ENCODE measurements around the gene TEX19.
"Not testable (repeated sequence)": the region's sequence is repeated elsewhere in the genome, so short reads cannot be mapped to it uniquely, and the experiment has no call there.

The TEX19 gene

GRCh38 chr17:82345151-82345976 is 13.7 kb upstream of the TEX19 start:
- peaks cover 45% of the 10 kb centered on the region for H3K4me1 ChIP-seq
- no peak for TF ChIP-seq Cebpa-rat (IDR thresholded peaks at IDR 0.05)
- H4K20me1 ChIP-seq, result no peaks in the 10 kb centered on the region
- H3K27me3 ChIP-seq, result no peaks in the 10 kb centered on the region
- H3K36me3 ChIP-seq, result no peaks in the 10 kb centered on the region
- no peak overlapping the region for H3K4me2 ChIP-seq
- no peak overlapping the region for H3K27ac ChIP-seq
- no peak overlapping the region for H3K4me3 ChIP-seq
- H3K9me3 ChIP-seq, result peaks cover 10% of the 10 kb centered on the region
- H3K9ac ChIP-seq, result no peak overlapping the region

GRCh38 chr17:82346342-82347300 is 12.4 kb upstream of the TEX19 start:
- H3K4me2 ChIP-seq, result peak overlapping the region; percentile 68
- no peak overlapping the region for H3K4me3 ChIP-seq
- H3K27ac ChIP-seq, result peak overlapping the region; percentile 44; the same call in 1 of the 2 replicates
- no peaks in the 10 kb centered on the region for H3K36me3 ChIP-seq
- no peak for TF ChIP-seq Cebpa-rat (IDR thresholded peaks at IDR 0.05)
- no peaks in the 10 kb centered on the region for H3K9me3 ChIP-seq
- H4K20me1 ChIP-seq, result no peaks in the 10 kb centered on the region; the same call in 1 of the 2 replicates
- H3K4me1 ChIP-seq, result peaks cover 57% of the 10 kb centered on the region
- no peaks in the 10 kb centered on the region for H3K27me3 ChIP-seq
- H3K9ac ChIP-seq, result peak overlapping the region; percentile 1; the same call in 1 of the 2 replicates

- H3K27ac ChIP-seq, H4K20me1 ChIP-seq, H3K9me3 ChIP-seq, H3K27me3 ChIP-seq, H3K4me3 ChIP-seq, H3K36me3 ChIP-seq, H3K9ac ChIP-seq: not testable (repeated sequence)
- Histone ChIP-seq H3K4me1 (peaks cover 71% of the 10 kb centered on the region), H3K4me2 (peak overlapping the region; percentile 94; the same call in 1 of the 2 replicates)
Observed at GRCh38 chr17:82347994-82348393, 11.1 kb upstream of the TEX19 start.

GRCh38 chr17:82348434-82348833 is 10.6 kb upstream of the TEX19 start:
- Histone ChIP-seq H3K4me1 (peaks cover 75% of the 10 kb centered on the region), H3K27ac (no peak overlapping the region), H3K4me2 (peak overlapping the region; percentile 94; the same call in 1 of the 2 replicates), H3K27me3 (no peaks in the 10 kb centered on the region), H3K9ac (no peak overlapping the region), H3K36me3 (no peaks in the 10 kb centered on the region), H3K9me3 (no peaks in the 10 kb centered on the region), H4K20me1 (no peaks in the 10 kb centered on the region; the same call in 1 of the 2 replicates), H3K4me3 (no peak overlapping the region)
- TF ChIP-seq Cebpa-rat (IDR thresholded peaks at IDR 0.05), result no peak

GRCh38 chr17:82348866-82349265 is 10.2 kb upstream of the TEX19 start:
- no peak overlapping the region for H3K4me3 ChIP-seq
- H3K4me1 ChIP-seq, result peaks cover 80% of the 10 kb centered on the region
- no peak for TF ChIP-seq Cebpa-rat (IDR thresholded peaks at IDR 0.05)
- no peaks in the 10 kb centered on the region; the same call in 1 of the 2 replicates for H4K20me1 ChIP-seq
- H3K9me3 ChIP-seq, result no peaks in the 10 kb centered on the region
- no peaks in the 10 kb centered on the region for H3K36me3 ChIP-seq
- H3K27ac ChIP-seq, result peak overlapping the region; percentile 96; the same call in 1 of the 2 replicates
- H3K4me2 ChIP-seq, result peak overlapping the region; percentile 94
- no peaks in the 10 kb centered on the region for H3K27me3 ChIP-seq
- H3K9ac ChIP-seq, result no peak overlapping the region

GRCh38 chr17:82349287-82349701 is 9.8 kb upstream of the TEX19 start:
- no peak for TF ChIP-seq Cebpa-rat (IDR thresholded peaks at IDR 0.05)
- H4K20me1 ChIP-seq, result no peaks in the 10 kb centered on the region; the same call in 1 of the 2 replicates
- peaks cover 82% of the 10 kb centered on the region for H3K4me1 ChIP-seq
- peak overlapping the region; percentile 96 for H3K27ac ChIP-seq
- H3K36me3 ChIP-seq, result no peaks in the 10 kb centered on the region
- no peaks in the 10 kb centered on the region for H3K9me3 ChIP-seq
- no peak overlapping the region for H3K4me3 ChIP-seq
- H3K27me3 ChIP-seq, result no peaks in the 10 kb centered on the region
- peak overlapping the region; percentile 94 for H3K4me2 ChIP-seq
- H3K9ac ChIP-seq, result peak overlapping the region; percentile 10; the same call in 1 of the 2 replicates

GRCh38 chr17:82350182-82351030 is 8.6 kb upstream of the TEX19 start:
- Histone ChIP-seq H3K36me3 (no peaks in the 10 kb centered on the region), H3K9me3 (no peaks in the 10 kb centered on the region), H4K20me1 (no peaks in the 10 kb centered on the region; the same call in 1 of the 2 replicates), H3K4me2 (peak overlapping the region; percentile 94), H3K4me3 (peak overlapping the region; percentile 30), H3K9ac (peak overlapping the region; percentile 81), H3K27ac (peak overlapping the region; percentile 96), H3K27me3 (no peaks in the 10 kb centered on the region), H3K4me1 (peaks cover 81% of the 10 kb centered on the region)
- TF ChIP-seq Cebpa-rat (IDR thresholded peaks at IDR 0.05), result no peak

- H4K20me1 ChIP-seq, result no peaks in the 10 kb centered on the region; the same call in 1 of the 2 replicates
- peak overlapping the region; percentile 81 for H3K9ac ChIP-seq
- no peaks in the 10 kb centered on the region for H3K36me3 ChIP-seq
- no peak for TF ChIP-seq Cebpa-rat (IDR thresholded peaks at IDR 0.05)
- H3K4me1 ChIP-seq, result peaks cover 82% of the 10 kb centered on the region
- H3K4me2 ChIP-seq, result peak overlapping the region; percentile 94
- H3K4me3 ChIP-seq, result no peak overlapping the region; the same call in 1 of the 2 replicates
- H3K27ac ChIP-seq, result peak overlapping the region; percentile 96
- no peaks in the 10 kb centered on the region for H3K9me3 ChIP-seq
- H3K27me3 ChIP-seq, result no peaks in the 10 kb centered on the region
Observed at GRCh38 chr17:82351254-82351712, 7.8 kb upstream of the TEX19 start.
